ENCODE data around the gene FBXO30. TPM values are rescaled to one million over a fixed set of nuclear protein-coding genes. Genes with fewer than 3 reads are reported as not detected.

The FBXO30 gene
- total and polyA plus RNA-seq, 10 of the 15 experiments (the other 5 are each of a cell fraction or from before 2014, with no cell fraction given) = 1.7 to 6.9 (median 5.3) TPM

GRCh38 chr6:145811741-145812140 lies 2.9 kb downstream of the FBXO30 start:
- BruUV-seq (replicated peaks) = no TSS peak
- Histone ChIP-seq H3K4me2 (ENCODE audit: control insufficient read depth, insufficient read depth) (peak overlapping the region; percentile 85), H3K79me2 (ENCODE audit: control insufficient read depth, insufficient read depth, low read length) (peaks cover 81% of the 10 kb centered on the region), H4K20me1 (ENCODE audit: control insufficient read depth, insufficient read depth) (no peaks in the 10 kb centered on the region), H2AFZ (ENCODE audit: control insufficient read depth, low read depth, low read length) (no peak overlapping the region), H3K36me3 (ENCODE audit: control insufficient read depth in 2 of 2, insufficient read depth in 2 of 2, low read length in 1 of 2) (no peaks in the 10 kb centered on the region; a peak in 1 of 4 replicates), H3K4me3 (peak overlapping the region; percentile 5; the same call in 1 of the 2 replicates), H3K27ac (ENCODE audit: control insufficient read depth, insufficient read depth) (no peak overlapping the region), H3K9ac (ENCODE audit: control insufficient read depth, insufficient read depth, low read length) (no peak overlapping the region), H3K4me1 (ENCODE audit: control insufficient read depth, insufficient read depth, low read length) (peaks cover 10% of the 10 kb centered on the region), H3K9me3 (replicated peaks; ENCODE audit: control insufficient read depth, insufficient read depth, low read length) (no peaks in the 10 kb centered on the region; the same call in 2 of the 3 replicates), H3K27me3 (replicated peaks in 1 of 2; ENCODE audit: control insufficient read depth in 2 of 2, insufficient read depth in 2 of 2, low read length in 1 of 2) (no peaks in the 10 kb centered on the region)
- TF ChIP-seq GATAD2B (conservative IDR thresholded peaks at IDR 0.05; ENCODE audit: low read depth) (no peak), ASH2L (IDR thresholded peaks at IDR 0.05; ENCODE audit: borderline replicate concordance, low read depth) (no peak), CBX5 (IDR thresholded peaks at IDR 0.05; ENCODE audit: low read depth) (no peak), MYB (IDR thresholded peaks at IDR 0.05; ENCODE audit: borderline replicate concordance, low read depth, low read length) (no peak), EGR1 (IDR thresholded peaks at IDR 0.05; ENCODE audit: borderline replicate concordance in 1 of 2, low read depth in 2 of 2, low read length in 2 of 2) (no peak), PRDM15 (CRISPR knock-in tag; IDR thresholded peaks at IDR 0.05) (no peak), WRNIP1 (IDR thresholded peaks at IDR 0.05; ENCODE audit: borderline replicate concordance, low read depth, low read length) (no peak), SMAD5 (IDR thresholded peaks at IDR 0.05; ENCODE audit: low read depth) (no peak)
- DNase-seq (ENCODE audit: low read depth, low spot score) (no peak), ATAC-seq (no peak), FAIRE-seq (no peak)
- RAD21 ChIA-PET (ENCODE audit: unreplicated experiment) = interaction anchor here (0.8 to 2.3 kb wide), 5 partner anchors 27 to 76 kb away, joined by 3 to 14 read pairs (median 4); partner anchors contain the start of gene EPM2A
- POLR2A ChIA-PET = interaction anchor here (0.8 to 2.1 kb wide), 4 partner anchors 11 to 1747 kb away, joined by 3 to 10 read pairs (median 6); partner anchors contain the start of gene EPM2A
- intact Hi-C loops (cut with micrococcal nuclease; ENCODE audit: unreplicated experiment) = no loop called here
- SMC1A ChIA-PET (ENCODE audit: uncharacterized antibody, unreplicated experiment) = interaction anchor here (0.8 to 2.7 kb wide), 12 partner anchors 8 to 152 kb away, joined by 3 to 20 read pairs (median 4); partner anchors contain the start of genes EPM2A and SHPRH
- in situ Hi-C loops (cut with MboI) = no loop called here
- WGBS (ENCODE audit: insufficient coverage, insufficient replicate concordance, low lambda C conversion rate, missing lambda C conversion rate) = 100% methylated on average over 1 of the region's 1 CpG
- CTCF ChIA-PET = interaction anchor here (0.8 to 2.0 kb wide), 5 partner anchors 11 to 81 kb away, joined by 3 to 7 read pairs (median 4); partner anchors contain the start of gene EPM2A
